GM06990 (cell line): Measurements from ENCODE around the gene TMPRSS12.
"Not testable (repeated sequence)": the region's sequence is repeated elsewhere in the genome, so short reads cannot be mapped to it uniquely, and the experiment has no call there.

Experiments
- DNase-seq: peaks from one replicate; pipeline ENCODE4 v3.0.0-alpha.2; 2011; ENCODE audit not compliant: insufficient read length; ENCODE audit errors: extremely low read depth
- H3K27me3 ChIP-seq: replicated peaks from 2 replicates; pipeline ENCODE4 v1.6.0; 2011; ENCODE audit warnings: low read length; ENCODE audit not compliant: control insufficient read depth, insufficient read depth
- H3K36me3 ChIP-seq: 2 replicates; pipeline ENCODE4 v1.5.1; 2011; ENCODE audit warnings: low read length; ENCODE audit not compliant: control insufficient read depth, insufficient read depth
- H3K4me3 ChIP-seq: replicated peaks from 2 replicates; pipeline ENCODE4 v1.5.1; 2011; ENCODE audit warnings: low read depth, mild to moderate bottlenecking, control low read depth, low read length
- CTCF ChIP-seq: IDR thresholded peaks from 2 replicates; pipeline ENCODE4 v1.5.1; 2011; ENCODE audit warnings: low read length, control low read depth, mild to moderate bottlenecking, inconsistent platforms; ENCODE audit not compliant: insufficient read depth, poor library complexity, severe bottlenecking

TMPRSS12 gene

GRCh38 chr12:50842637-50843493, at the start of gene TMPRSS12:
TMPRSS12 (plus strand) TSS chr12:50842926; CDS start chr12:50842965, 39 bp downstream.
- H3K27me3 ChIP-seq: no peaks in the 10 kb centered on the region
- H3K36me3 ChIP-seq: no peaks in the 10 kb centered on the region
- TF ChIP-seq CTCF: no peak
- no peak within 1 kb of the TSS for H3K4me3 ChIP-seq
- DNase-seq: no peak

- Histone ChIP-seq H3K36me3 (peaks cover 5% of the 10 kb centered on the region), H3K27me3 (no peaks in the 10 kb centered on the region), H3K4me3 (no peak overlapping the region)
- no peak for DNase-seq
- TF ChIP-seq CTCF: no peak
These were observed 42.8 kb upstream of the TMPRSS12 start for GRCh38 chr12:50799908-50800307.

- no peak overlapping the region for H3K4me3 ChIP-seq
- TF ChIP-seq CTCF: no peak
- no peak for DNase-seq
- H3K27me3 ChIP-seq: no peaks in the 10 kb centered on the region
- H3K36me3 ChIP-seq: peaks cover 5% of the 10 kb centered on the region
These were observed 39.4 kb upstream of the TMPRSS12 start for GRCh38 chr12:50803230-50803875.

- Histone ChIP-seq H3K4me3 (no peak overlapping the region), H3K27me3 (no peaks in the 10 kb centered on the region), H3K36me3 (peaks cover 1% of the 10 kb centered on the region)
- no peak for TF ChIP-seq CTCF
- no peak for DNase-seq
These were observed 36.5 kb upstream of the TMPRSS12 start for GRCh38 chr12:50806176-50806575.

- not testable (repeated sequence) for DNase-seq, H3K36me3 ChIP-seq, H3K4me3 ChIP-seq
These were observed 33.6 kb upstream of the TMPRSS12 start for GRCh38 chr12:50809131-50809530.

GRCh38 chr12:50814921-50815320, 27.8 kb upstream of the TMPRSS12 start:
- not testable (repeated sequence) for H3K27me3 ChIP-seq, H3K36me3 ChIP-seq, DNase-seq, H3K4me3 ChIP-seq

More at GRCh38 chr12:50809131-50809530, 33.6 kb upstream of the TMPRSS12 start:
- not testable (repeated sequence) for H3K27me3 ChIP-seq
